Stimulated activated CD8-positive, alpha-beta memory T cell treated with anti-CD3 and anti-CD28 coated beads, Interleukin-4, amount 100 ng/mL, for 24 hours (primary cell): ENCODE measurements around the gene MRPL23.
"Not testable (repeated sequence)": the region's sequence is repeated elsewhere in the genome, so short reads cannot be mapped to it uniquely, and the experiment has no call there.

Source experiments
- DNase-seq: peaks from one replicate; pipeline ENCODE4 v3.0.0-alpha.2; 2020; ENCODE audit warnings: low read depth

Gene MRPL23

DNA sequence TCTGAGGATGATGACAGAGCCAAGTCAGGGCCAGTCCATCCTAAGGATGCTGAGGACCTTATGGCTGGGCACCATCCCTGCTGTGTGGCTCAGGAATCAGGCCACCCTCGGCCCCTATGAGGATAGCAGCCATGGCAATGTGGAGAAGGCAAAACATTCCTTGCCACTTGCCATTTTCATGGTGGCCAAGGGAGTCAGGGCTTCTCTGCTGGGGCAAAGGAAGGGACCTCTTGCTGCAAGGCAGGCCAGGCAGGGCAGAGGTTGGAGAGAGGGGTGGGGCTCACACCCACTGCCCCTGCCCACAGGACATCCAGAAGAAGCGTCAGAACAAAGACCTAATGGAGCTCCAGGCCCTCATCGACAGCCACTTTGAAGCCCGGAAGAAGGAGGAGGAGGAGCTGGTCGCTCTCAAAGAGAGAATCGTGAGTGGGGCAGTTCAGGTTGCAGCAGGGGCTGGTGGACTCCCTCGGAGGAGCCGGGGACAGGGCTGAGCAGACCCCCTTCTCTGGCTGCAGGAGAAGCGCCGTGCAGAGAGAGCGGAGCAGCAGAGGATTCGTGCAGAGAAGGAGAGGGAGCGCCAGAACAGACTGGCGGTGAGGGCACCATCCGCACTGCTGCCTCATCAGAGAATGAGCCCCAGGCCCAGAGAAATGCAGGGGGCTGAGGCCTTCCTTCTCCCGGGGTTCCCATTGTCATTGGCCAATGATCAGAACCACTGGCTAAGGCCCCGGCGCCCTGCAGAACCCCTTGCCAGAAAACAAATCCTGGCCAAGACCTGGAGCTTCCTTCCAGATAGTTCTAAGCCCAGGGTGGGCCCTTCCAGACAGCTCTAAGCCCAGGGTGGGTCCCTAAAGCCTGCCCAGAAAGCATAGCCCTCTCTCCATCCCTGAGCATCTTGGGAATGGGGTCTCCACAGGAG lies 13.5 kb upstream of the MRPL23 start:
- DNase-seq = no peak

DNA sequence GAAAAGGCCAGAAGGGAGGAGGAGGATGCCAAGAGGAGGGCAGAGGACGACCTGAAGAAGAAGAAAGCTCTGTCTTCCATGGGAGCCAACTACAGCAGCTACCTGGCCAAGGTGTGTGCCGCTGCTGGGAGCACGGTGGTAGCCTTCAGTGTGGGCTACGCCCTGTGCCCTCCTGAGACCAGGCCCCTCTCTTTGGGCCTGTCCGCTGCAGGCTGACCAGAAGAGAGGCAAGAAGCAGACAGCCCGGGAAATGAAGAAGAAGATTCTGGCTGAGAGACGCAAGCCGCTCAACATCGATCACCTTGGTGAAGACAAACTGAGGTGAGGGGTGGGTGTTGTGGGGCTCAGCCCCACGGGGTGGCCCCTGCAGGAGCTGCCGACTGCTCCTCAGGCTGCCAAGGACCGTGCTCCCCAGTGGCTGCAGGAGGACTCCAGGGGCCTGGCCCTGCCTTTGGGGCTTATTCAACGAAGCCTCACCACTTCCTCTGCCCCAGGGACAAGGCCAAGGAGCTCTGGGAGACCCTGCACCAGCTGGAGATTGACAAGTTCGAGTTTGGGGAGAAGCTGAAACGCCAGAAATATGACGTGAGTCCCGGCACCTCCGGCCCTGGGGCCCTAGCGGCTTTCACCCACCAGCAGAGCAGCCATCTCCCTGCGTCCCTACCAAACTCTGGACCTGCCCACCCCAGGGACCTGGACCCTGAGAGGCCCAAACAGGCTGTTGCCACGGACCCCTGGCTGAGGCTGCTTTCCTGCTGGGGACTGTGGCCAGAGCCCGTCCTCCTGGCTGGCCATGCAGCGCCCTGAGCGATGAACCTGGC lies 12.6 kb upstream of the MRPL23 start:
- no peak for DNase-seq

DNA sequence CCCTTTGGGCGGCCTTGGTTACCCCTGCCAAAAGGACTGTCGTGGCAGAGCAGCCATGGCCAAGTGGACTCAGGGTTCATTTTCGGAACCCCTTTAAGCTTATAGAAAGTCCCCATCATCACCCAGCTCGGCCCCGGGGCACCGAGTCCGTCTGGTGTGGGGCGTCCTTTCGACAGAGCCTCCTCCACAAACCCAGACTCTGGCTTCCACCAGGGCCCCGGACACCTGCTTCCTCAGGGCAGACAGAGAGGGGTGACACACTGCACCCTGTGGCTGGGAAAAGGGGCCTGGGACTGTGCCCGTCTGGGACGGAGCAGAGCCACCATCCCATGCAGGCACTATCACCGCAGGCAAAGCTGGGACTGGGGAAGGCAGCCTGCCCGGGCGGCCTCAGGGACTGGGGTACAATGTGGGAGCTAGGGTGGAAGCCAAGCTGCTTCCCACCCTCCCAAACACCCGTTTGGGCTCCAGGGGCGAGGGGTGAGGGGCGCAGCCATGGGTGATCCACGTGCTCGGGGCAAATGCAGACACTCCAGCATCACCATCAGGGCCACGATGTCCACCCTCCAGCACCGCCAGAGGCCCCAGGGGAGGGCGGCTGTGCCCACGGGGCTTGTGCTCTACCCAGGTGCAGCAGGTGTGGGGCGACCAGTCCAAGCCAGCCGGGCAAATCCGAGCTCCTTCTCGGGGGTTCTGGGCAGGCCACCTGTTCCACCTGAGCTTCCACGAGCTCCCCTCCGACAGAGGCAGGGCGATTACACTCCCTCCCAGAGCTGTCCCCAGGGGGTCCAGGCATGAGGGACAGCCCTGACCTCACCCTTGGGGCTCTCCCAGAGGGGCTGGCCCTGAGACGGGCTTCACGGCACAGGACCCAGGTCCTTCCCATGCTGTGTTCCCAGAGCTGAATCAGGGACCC lies 11.7 kb upstream of the MRPL23 start:
- DNase-seq = no peak

DNA sequence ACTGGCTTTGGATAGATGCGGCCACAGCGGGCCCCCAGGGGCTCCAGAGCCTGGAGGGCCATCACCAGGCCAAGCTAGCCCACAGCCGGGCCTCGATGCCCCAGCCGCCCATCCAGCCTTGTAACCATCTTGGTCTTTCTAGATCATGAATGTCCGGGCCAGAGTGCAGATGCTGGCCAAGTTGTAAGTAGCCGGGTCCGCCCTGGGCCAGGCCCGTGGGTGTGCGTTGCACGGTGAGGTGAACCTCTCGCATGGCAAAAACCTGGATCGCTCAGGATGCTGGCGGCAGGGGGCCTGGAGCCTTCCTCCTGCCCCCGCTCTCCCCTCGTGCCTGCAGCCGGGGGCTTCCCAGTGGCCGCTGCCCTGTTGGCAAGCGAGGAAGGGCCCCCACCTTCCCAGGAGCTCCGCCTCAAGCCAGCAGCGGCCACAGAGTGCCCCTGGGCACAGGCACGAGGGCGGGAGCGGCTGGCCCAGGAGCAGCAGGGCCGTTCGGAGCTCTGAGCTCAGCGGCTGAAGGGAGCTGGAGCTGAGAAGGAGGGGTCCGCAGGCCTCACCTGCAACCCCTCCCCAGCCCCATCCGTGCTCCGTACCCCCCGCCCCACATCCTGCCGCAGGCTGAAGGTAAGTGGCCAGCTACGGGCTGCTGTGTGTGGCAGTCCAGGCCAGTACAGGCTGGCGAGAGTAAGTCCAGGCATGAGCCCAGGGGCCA lies 10.9 kb upstream of the MRPL23 start:
- DNase-seq = no peak

DNA sequence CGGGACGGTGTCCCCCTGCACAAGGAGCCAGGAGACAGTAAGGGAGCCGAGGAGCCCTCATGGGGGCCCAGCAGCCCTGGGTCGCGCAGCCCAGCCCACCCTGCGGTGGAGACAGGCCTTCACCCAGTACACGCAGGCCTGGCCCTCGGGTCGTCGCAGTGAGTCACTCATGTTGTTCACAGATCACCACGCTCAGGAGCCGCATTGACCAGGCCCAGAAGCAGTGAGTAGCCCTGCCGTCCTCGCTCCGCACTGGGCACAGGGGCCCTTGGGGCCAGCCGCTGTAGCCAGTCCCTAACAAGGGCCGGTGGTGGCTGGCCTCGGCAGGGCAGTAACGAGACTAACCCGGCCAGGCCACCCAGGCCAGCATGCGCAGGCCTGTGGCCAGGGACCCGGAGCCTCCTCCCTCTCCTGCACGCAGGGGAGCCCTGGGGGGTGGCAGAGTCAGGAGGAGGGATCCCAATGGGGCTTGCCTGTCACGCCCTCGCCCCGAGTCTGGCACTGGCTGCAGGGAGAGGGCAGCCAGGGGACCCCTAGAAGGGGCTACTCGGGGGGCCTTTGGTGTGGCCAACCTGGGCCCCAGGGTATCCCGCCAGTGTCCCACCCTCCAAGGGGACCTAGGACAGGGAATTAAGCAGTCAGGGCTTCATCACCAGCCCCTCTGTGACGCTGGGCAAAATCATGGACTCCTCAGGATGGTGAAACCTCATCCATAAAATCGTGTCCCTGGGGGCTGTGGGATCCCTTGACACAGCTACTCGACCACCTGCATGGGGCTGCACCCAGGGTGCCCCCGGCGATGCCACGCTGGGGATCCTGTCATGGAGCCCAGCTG lies 10.1 kb upstream of the MRPL23 start:
- no peak for DNase-seq

DNA sequence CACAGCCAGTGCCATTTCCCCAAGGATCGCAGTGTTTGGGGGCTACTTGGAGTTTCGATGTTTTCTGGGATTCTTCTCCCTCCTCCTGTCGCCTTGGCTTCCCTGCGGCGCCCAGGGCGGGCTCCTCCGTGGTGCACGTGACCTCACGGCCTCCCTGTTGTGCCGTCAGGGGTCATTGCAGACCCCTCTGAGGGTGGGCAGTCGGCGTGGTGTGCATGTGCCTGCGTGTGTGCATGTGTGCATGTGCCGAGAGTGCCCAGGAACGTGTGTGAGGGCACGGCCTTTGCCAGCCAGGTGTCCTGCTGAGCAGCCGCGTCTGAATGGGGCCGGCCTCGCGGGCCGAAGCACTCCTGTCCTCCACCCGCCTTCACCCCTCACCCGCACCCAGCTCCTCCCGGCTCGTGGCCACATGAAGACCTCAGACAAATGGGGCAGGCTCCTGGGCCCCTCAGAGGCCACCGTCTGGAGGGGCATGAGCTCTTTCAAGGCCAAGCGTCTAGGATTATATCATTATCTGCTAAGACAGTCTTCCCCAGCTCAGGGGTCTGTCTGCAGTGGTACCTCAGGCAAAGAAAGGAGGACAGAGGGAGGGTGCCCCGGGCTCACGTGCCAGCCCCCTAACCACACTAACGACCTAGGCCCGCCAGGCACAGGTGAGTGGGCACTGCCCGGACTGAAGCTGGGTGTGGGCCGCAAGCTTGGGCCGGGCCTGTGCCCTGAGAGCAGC lies 9.4 kb upstream of the MRPL23 start:
- DNase-seq = no peak

DNA sequence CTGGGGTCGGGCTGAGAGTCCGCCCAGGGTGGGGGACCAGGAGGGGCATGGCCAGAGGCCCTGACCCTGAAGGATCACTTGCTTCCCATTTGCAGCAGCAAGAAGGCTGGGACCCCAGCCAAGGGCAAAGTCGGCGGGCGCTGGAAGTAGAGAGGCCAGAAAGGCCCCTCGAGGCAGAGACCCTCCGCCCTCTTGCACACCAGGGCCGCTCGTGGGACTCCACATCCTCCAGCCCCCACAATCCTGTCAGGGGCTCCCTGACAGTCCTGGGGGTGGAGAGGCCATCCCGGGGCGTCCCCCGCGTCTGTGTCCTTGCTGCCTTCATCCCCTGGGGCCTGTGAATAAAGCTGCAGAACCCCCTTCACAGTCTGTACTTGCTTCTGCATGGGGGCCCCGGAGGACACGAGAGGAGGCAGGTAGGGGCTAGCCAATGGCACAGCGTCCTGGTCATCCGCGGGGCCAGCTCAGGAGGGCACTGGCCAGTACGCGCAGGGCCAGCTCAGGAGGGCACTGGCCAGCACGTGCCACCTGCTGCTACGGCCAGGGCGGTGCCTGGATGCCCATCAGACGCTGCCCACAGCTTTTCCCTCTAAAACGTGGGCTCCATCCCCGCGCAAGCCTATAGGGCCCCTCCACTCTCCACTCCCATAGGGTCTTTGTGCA lies 8.7 kb upstream of the MRPL23 start:
- DNase-seq = no peak

DNA sequence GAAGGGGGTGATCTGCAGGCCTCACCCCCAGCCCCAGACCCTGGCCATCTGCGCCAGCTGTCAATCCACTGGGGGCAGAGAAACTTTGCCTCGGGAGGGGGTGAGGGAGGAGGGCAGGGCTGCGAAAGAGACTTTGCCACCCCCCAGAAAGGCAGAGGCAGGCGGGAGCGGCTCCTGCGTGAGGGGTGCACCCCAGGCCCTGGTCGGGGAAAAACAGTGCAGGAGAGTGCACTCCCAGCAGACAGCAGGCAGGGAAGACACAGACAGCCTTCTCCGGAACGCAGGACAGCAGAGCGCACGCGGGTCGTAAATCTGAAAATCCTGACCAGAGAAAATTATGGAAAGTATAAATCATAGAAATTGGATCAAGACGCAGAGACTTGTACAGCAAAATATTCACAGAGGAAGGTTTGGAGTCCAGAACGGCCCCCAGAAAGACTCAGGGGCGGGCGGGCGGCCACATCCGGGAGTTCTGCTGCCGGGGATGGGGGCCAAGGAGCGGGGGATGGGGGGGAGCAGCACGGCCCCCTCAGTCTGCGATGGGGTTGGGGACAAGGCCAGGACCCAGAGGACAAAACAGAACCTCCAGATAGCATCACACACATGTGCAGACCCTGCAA lies 8.0 kb upstream of the MRPL23 start:
- DNase-seq = no peak

DNA sequence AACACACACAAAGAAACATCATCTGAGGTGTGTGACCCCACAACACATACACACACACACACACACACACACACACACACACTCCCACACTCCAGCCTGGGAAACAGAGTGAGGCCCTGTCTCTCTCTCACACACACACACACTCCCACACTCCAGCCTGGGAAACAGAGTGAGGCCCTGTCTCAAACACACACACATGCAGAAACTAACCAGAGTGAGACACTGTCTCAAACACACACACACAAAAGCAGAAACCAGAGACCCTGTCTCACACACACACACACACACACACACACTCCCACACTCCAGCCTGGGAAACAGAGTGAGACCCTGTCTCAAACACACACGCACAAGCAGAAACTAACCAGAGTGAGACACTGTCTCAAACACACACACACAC lies 7.3 kb upstream of the MRPL23 start:
- DNase-seq = not testable (repeated sequence)

DNA sequence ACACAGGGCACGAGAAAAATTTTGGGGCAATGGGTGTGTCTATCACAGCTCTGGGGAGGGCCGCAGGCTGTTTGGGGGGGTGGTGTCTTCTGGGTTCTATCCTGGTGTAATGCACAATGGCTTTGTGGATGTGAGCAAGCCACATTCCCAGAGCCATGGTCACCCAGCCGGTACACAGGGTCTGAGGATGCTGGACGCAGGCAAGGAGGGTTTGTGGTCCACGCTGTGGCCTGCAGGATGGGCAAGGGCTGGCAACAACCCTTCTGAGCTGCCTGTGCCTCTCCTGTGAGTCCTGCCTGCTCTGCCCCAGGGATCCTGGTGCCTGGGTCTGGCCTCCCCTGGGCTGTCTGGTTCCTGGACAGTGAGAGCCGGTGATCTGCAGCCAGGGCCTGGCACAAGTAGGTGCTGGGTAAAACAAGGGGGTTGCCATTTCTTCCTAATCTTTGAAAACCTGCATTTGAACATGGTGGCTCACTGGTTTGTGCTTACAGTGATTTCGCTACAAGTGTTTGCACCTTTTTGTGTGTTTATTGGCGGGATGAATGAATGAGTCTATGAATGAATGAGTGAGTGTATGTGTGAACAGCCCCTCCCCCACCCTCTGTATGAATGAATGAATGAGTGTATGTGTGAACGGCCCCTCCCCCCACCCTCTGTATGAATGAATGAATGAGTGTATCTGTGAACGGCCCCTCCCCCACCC lies 4.4 kb upstream of the MRPL23 start:
- no peak for DNase-seq

DNA sequence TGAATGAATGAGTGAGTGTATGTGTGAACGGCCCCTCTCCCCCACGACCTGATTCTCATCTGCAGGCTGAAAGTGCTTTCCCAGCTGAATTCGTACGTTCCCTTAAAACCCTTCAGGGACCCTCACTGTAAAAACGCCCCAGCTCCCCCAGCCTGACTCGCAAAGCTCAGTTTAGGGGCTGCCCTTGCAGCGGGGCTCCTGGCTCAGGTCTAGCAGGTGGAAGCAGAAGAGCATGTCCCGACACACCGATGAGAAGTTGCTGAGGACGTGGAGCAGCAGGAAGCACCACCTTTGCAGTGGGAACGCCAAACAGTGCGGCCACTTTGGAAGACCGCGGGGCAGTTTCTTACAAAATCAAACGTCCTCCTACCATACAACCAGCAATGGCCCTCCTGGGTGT lies 3.6 kb upstream of the MRPL23 start:
- DNase-seq = no peak

DNA sequence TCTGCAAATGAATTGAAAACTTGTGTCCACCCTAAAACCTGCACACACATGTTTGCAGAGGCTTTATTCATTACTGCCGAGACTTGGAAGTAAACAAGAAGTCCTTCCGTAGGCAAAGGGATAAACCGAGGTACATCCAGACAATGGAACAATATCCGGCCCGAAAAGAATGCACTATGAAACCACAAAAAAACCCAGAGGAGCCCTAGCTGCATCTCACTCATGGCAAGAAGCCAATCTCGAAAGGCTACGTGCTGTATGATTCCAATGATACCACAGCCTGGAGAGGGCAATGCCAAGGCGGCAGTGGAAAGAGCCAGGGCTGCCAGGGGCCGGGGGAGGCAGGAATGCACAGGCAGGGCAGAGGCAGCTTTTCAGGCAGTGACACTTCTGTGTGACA lies 3.2 kb upstream of the MRPL23 start:
- no peak for DNase-seq

DNA sequence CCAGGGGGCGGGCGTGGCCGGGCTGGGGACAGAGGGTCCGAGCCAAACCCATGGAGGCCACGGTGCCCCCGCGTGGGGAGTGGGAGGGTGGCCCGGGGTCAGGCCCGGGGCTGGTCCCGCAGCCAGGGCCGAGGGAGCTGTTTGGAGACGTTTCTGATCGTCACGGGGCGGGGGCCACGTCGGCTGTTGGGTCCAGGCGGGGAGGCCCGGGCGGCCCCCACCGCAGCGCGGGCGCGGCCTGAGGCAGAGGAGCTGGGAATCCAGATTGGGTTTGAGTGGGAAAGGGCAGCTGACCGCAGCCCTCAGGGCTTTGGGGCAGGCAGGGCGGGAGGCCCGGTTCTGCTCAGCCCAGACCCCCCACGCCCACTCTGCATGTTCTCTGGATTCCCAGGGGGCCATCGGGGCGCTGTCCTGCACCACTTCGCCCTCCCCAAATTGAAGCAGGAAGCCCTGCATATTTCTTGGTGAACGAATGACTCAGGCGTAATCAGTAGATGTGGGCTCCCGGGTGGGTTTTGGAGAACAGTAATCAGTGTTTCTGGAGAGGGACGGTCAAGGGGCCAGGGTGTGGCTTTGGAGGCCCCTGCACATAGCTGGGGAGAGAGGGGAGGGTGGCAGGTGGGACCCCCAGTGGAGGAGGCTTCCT lies 583 bp downstream of the MRPL23 start:
- DNase-seq = no peak

DNA sequence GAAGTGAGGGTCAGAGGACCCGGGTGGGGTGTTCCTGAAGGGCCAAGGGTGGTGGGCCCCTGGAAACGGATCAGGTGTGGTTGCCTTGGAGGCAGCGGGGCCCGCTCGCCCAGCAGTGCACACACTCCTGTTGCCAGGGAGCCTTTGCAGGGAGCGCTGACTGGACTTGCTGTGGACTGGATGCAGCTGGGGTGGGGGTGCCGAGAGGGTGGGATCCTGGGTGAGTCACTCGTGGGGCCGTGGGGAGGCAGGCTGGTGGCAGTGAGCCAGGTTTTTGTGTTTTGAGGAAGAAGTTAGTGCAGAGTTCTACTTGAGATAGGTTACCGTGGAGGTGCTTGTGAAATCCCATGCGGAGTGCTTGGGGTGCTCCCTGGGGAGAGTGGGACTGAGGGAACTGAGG lies 1.3 kb downstream of the MRPL23 start:
- DNase-seq = no peak

DNA sequence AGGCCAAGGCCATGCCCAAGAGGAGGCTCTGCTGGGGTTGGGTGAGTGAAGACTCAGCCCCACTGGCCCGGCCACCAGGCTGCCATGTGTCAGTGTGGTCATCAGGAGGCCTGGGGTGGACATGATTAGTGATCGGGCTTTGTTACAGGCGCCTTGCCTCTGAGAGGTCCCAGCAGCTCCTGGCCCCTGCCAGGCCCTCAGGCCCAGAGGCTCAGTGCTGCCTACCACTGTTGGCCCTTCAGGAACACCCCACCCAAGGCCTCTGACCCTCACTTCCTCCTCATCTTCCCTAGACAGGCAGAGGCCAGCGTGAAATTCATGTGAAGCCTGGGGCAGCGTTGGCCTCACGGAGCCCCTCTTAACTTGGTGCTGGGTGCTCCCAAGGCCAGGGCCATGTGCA lies 2.2 kb downstream of the MRPL23 start:
- DNase-seq = no peak

DNA sequence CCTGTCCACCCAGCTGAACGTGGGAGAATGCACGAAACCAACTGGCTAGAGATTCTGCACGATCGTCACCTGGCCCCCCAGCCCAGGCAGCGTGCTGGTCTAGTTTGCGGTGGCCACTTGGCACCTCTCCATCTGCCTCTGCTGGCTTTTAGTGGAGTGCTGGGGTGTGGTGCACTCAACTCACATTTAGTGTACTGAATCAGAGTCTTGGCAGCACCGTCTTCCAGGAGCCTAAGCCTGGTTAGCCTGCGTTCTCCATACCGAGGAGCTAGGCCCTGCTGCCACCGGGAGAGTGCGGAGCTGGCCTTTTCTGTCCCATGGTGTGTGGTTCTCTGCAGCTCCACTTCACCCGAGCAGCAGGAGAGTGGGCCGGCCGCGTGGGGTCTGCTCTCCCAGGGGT lies 2.8 kb downstream of the MRPL23 start:
- no peak for DNase-seq

DNA sequence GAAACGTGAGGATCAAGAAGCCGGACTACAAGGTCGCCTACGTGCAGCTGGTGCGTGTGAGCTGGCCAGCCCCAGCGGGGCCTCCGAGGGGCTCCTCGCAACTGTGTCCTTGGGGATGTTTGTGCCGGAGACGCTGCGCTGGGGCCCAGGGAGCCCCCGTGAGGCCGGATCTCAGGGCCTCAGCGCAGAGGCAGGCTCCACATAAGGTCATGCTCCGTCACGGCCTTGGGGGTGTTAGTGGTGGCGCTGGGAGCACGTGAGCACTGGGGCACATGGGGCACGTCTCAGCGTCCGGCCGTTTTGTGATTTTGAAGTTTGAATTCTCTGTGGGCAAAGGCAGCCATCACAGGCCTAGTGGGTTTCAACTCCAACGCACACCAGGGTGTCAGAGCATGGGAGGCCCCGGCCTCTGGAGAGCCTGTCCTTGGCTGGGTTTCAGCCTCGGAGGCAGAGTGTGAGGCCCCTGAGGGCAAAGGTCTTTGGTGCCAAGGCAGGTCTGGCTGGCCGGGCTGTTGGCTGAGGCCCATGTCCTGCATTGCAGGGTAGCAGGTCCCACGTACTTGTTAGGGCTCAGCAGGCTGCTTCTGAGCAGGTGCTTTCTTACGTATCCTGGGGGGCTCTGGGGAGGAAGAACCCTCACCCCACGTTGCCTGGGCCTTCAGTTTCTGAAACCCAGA lies 5.8 kb downstream of the MRPL23 start:
- DNase-seq = no peak
